Measurements from ENCODE around the gene LBHD2. TPM values are rescaled to one million over a fixed set of nuclear protein-coding genes. Genes with fewer than 3 reads are reported as not detected.

LBHD2 gene
- polyA plus RNA-seq, 4 donors, result not detected

GRCh38 chr14:103129301-103130016, 45.4 kb downstream of the LBHD2 start:
- no peak for DNase-seq (ENCODE audit: low read depth in 4 of 4, low spot score in 2 of 4)

- DNase-seq (ENCODE audit: low read depth in 4 of 4, low spot score in 2 of 4), result no peak
These were observed 46.2 kb downstream of the LBHD2 start for GRCh38 chr14:103130017-103130764.

- DNase-seq (ENCODE audit: low read depth in 4 of 4, low spot score in 2 of 4), result peak in 1 of 4 donors; percentile 70
These were observed 47.0 kb downstream of the LBHD2 start for GRCh38 chr14:103130965-103131364.

- no peak for DNase-seq (ENCODE audit: low read depth in 4 of 4, low spot score in 2 of 4)
These were observed 47.6 kb downstream of the LBHD2 start for GRCh38 chr14:103131580-103131979.

- no peak for DNase-seq (ENCODE audit: low read depth in 4 of 4, low spot score in 2 of 4)
These were observed 48.6 kb downstream of the LBHD2 start for GRCh38 chr14:103132381-103133209.

- DNase-seq (ENCODE audit: low read depth in 4 of 4, low spot score in 2 of 4), result no peak
These were observed 49.5 kb downstream of the LBHD2 start for GRCh38 chr14:103133210-103134140.

- no peak for DNase-seq (ENCODE audit: low read depth in 4 of 4, low spot score in 2 of 4)
These were observed 50.4 kb downstream of the LBHD2 start for GRCh38 chr14:103134405-103134804.

- DNase-seq (ENCODE audit: low read depth in 4 of 4, low spot score in 2 of 4), result no peak
These were observed 50.9 kb downstream of the LBHD2 start for GRCh38 chr14:103134919-103135318.

GRCh38 chr14:103135333-103136260, 51.6 kb downstream of the LBHD2 start:
- DNase-seq (ENCODE audit: low read depth in 4 of 4, low spot score in 2 of 4), result no peak

GRCh38 chr14:103136388-103137271, 52.6 kb downstream of the LBHD2 start:
- no peak for DNase-seq (ENCODE audit: low read depth in 4 of 4, low spot score in 2 of 4)

- no peak for DNase-seq (ENCODE audit: low read depth in 4 of 4, low spot score in 2 of 4)
These were observed 53.8 kb downstream of the LBHD2 start for GRCh38 chr14:103137689-103138300.

GRCh38 chr14:103138301-103139131, 54.5 kb downstream of the LBHD2 start:
- no peak for DNase-seq (ENCODE audit: low read depth in 4 of 4, low spot score in 2 of 4)

GRCh38 chr14:103139132-103140025, 55.4 kb downstream of the LBHD2 start:
- no peak for DNase-seq (ENCODE audit: low read depth in 4 of 4, low spot score in 2 of 4)
